Neural progenitor cell (in vitro differentiated cells): ENCODE data around the gene ANO4. TPM values are rescaled to one million over a fixed set of nuclear protein-coding genes. Genes with fewer than 3 reads are reported as not detected.

Experiments
- DNase-seq: peaks from one replicate; pipeline ENCODE4 v3.0.0-alpha.2; 2016; ENCODE audit warnings: low spot score
- H2AFZ ChIP-seq: fragments of 200-600 bp; sonication (generic); replicated peaks from 2 replicates; pipeline ENCODE4 v1.6.1; 2016; ENCODE audit warnings: antibody characterized with exemption
- H3F3A ChIP-seq: fragments of 200-600 bp; sonication (generic); 2 replicates; pipeline ENCODE4 v1.6.1; 2016; ENCODE audit warnings: antibody characterized with exemption, low read depth
- H3K27ac ChIP-seq: fragments of 200-600 bp; sonication (generic); 2 replicates; pipeline ENCODE4 v1.5.1; 2016; ENCODE audit warnings: mild to moderate bottlenecking
- H3K27me3 ChIP-seq: fragments of 200-600 bp; sonication (generic); 2 replicates; pipeline ENCODE4 v1.6.1; 2016; ENCODE audit warnings: mild to moderate bottlenecking, moderate library complexity
- H3K36me3 ChIP-seq: fragments of 200-600 bp; sonication (generic); 2 replicates; pipeline ENCODE4 v1.5.1; 2016
- H3K4me1 ChIP-seq: fragments of 200-600 bp; sonication (generic); 2 replicates; pipeline ENCODE4 v1.6.1; 2016; ENCODE audit warnings: mixed run types
- H3K4me2 ChIP-seq: fragments of 200-600 bp; sonication (generic); 2 replicates; pipeline ENCODE4 v1.6.1; 2016
- H3K4me3 ChIP-seq: fragments of 200-600 bp; sonication (generic); 2 replicates; pipeline ENCODE4 v1.5.1; 2016
- H3K79me2 ChIP-seq: fragments of 200-600 bp; sonication (generic); 2 replicates; pipeline ENCODE4 v1.6.1; 2016; ENCODE audit warnings: low read depth
- H3K9ac ChIP-seq: fragments of 200-600 bp; sonication (generic); 2 replicates; pipeline ENCODE4 v1.6.1; 2016
- H3K9me3 ChIP-seq: fragments of 200-600 bp; sonication (generic); 2 replicates; pipeline ENCODE4 v1.5.1; 2016; ENCODE audit warnings: low read depth
- H4K20me1 ChIP-seq: fragments of 200-600 bp; sonication (generic); 2 replicates; pipeline ENCODE4 v1.6.1; 2016; ENCODE audit warnings: low read depth
- H3K27ac Mint-ChIP-seq: 3 replicates; pipeline ENCODE4 v1.8.0; 2021; ENCODE audit warnings: mixed read lengths
- H3K27me3 Mint-ChIP-seq: 2 replicates; pipeline ENCODE4 v1.8.0; 2022; ENCODE audit warnings: low read depth, mild to moderate bottlenecking, inconsistent platforms, moderate library complexity, mixed read lengths; ENCODE audit not compliant: insufficient read depth
- H3K36me3 Mint-ChIP-seq: 3 replicates; pipeline ENCODE4 v1.8.0; 2021; ENCODE audit warnings: mixed read lengths
- H3K4me1 Mint-ChIP-seq: 3 replicates; pipeline ENCODE4 v1.8.0; 2021; ENCODE audit warnings: mixed read lengths
- H3K4me3 Mint-ChIP-seq: 3 replicates; pipeline ENCODE4 v1.8.0; 2021; ENCODE audit warnings: mild to moderate bottlenecking, moderate library complexity, mixed read lengths
- H3K9me3 Mint-ChIP-seq: 3 replicates; pipeline ENCODE4 v1.8.0; 2020; ENCODE audit warnings: mixed read lengths
- EZH2 ChIP-seq: fragments of 200-600 bp; sonication (generic); IDR thresholded peaks from 2 replicates; pipeline ENCODE4 v1.6.1; 2017; ENCODE audit warnings: antibody characterized with exemption, mild to moderate bottlenecking, moderate library complexity
- EZH2phosphoT487 ChIP-seq: fragments of 200-600 bp; sonication (generic); IDR thresholded peaks from 2 replicates; pipeline ENCODE4 v1.6.1; 2017; ENCODE audit warnings: antibody characterized with exemption
- total RNA-seq: library from RNA; depleted of rRNA; stranded (reverse); fragments of >200 nt; gene quantifications from 2 replicates; pipeline ENCODE4 v1.2.3, GENCODE V29; 2015; ENCODE audit warnings: low replicate concordance
- TF ChIP-seq, protein P1 (sequence below): fragments of 200-600 bp; sonication (generic); IDR thresholded peaks from 2 replicates; pipeline ENCODE4 v1.5.1; 2017; ENCODE audit warnings: antibody characterized with exemption, mild to moderate bottlenecking

Gene ANO4
- total RNA-seq, 1 donor from 2014 or later: not detected

DNA sequence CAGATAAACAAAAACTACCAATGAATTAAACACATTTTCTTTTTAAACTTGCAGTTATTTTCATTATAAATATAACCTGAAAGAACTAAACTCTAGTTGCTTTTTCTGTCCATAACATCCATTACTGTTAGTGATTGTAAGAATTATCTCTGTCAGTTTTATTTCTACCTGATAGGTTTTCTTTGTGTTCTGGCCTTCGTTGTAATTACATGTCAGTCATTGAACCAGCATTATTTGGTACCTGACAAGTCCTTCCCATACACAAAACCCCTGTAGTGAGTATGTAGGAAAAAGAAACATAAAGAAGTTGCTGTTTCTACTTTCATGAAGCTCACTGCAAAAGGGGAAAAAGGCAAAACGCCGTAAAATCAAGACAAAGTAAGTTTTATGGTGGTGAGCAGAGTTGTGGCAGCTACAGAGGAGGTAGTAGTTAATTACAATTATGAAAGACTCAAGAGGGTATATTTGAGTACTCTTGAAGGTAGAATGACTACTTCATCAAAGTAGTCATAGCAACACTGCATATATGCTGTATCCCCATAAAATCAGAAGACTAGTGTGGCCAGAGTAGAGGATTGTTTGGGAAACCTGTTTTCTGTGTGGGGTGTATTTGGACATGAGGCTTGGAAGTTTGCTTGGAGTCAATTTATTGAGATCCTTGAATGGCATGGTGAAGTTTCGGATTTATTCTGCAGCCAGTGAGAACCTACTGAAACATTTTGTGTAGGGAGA is 312.6 kb downstream of the ANO4 start:
- DNase-seq: no peak
- Histone ChIP-seq H3K4me2 (no peak overlapping the region), H3K4me1 (no peaks in the 10 kb centered on the region), H3F3A (no peaks in the 10 kb centered on the region), H2AFZ (no peak overlapping the region), H3K4me3 (no peak overlapping the region), H3K9ac (no peak overlapping the region), H3K27ac (no peak overlapping the region), H3K36me3 (no peaks in the 10 kb centered on the region), H4K20me1 (no peaks in the 10 kb centered on the region), H3K9me3 (no peaks in the 10 kb centered on the region), H3K79me2 (no peaks in the 10 kb centered on the region), H3K27me3 (no peaks in the 10 kb centered on the region)
- Mint-ChIP-seq H3K36me3 (no peaks in the 10 kb centered on the region), H3K27me3 (no peaks in the 10 kb centered on the region), H3K4me3 (no peak overlapping the region), H3K27ac (no peak overlapping the region), H3K4me1 (peaks cover 2% of the 10 kb centered on the region), H3K9me3 (no peaks in the 10 kb centered on the region)
- TF ChIP-seq, protein P1, sequence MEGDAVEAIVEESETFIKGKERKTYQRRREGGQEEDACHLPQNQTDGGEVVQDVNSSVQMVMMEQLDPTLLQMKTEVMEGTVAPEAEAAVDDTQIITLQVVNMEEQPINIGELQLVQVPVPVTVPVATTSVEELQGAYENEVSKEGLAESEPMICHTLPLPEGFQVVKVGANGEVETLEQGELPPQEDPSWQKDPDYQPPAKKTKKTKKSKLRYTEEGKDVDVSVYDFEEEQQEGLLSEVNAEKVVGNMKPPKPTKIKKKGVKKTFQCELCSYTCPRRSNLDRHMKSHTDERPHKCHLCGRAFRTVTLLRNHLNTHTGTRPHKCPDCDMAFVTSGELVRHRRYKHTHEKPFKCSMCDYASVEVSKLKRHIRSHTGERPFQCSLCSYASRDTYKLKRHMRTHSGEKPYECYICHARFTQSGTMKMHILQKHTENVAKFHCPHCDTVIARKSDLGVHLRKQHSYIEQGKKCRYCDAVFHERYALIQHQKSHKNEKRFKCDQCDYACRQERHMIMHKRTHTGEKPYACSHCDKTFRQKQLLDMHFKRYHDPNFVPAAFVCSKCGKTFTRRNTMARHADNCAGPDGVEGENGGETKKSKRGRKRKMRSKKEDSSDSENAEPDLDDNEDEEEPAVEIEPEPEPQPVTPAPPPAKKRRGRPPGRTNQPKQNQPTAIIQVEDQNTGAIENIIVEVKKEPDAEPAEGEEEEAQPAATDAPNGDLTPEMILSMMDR: no peak
- TF ChIP-seq EZH2phosphoT487 (no peak), EZH2 (no peak)

DNA sequence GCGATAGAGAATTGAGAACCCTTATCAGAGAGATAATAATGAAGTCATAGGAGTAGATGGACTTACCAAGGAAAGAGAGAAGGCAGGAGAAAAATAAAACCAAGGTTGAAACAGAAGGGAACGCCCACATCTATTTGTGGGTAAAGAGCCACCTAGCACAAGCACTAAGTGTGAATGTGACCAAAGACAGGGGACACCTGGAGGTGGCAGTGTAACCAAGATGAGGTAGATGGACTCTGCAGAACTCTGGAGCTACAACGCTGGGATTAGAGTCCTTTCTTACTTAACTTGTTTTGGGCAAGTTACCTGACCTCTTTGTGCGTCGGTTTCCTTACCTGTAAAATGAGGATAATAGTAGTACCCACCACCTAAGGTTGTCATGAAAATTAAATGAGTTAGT is 313.6 kb downstream of the ANO4 start:
- Mint-ChIP-seq H3K4me1 (peaks cover 2% of the 10 kb centered on the region), H3K36me3 (no peaks in the 10 kb centered on the region), H3K27me3 (no peaks in the 10 kb centered on the region), H3K4me3 (no peak overlapping the region), H3K9me3 (no peaks in the 10 kb centered on the region), H3K27ac (no peak overlapping the region)
- Histone ChIP-seq H3K9ac (no peak overlapping the region), H4K20me1 (no peaks in the 10 kb centered on the region), H3K79me2 (no peaks in the 10 kb centered on the region), H3F3A (no peaks in the 10 kb centered on the region), H2AFZ (no peak overlapping the region), H3K27ac (no peak overlapping the region), H3K9me3 (no peaks in the 10 kb centered on the region), H3K4me1 (no peaks in the 10 kb centered on the region), H3K36me3 (no peaks in the 10 kb centered on the region), H3K4me2 (no peak overlapping the region), H3K27me3 (no peaks in the 10 kb centered on the region), H3K4me3 (no peak overlapping the region)
- DNase-seq: peak; percentile 12
- TF ChIP-seq EZH2phosphoT487: no peak
- TF ChIP-seq, protein P1: peak; percentile 24

GRCh38 chr12:101110866-101111265 is 316.3 kb downstream of the ANO4 start:
- Histone ChIP-seq H3K36me3 (no peaks in the 10 kb centered on the region), H2AFZ (no peak overlapping the region), H3K4me2 (no peak overlapping the region), H3K27me3 (no peaks in the 10 kb centered on the region), H3K27ac (no peak overlapping the region), H3K9me3 (no peaks in the 10 kb centered on the region), H3K4me1 (no peaks in the 10 kb centered on the region), H3K4me3 (no peak overlapping the region), H3K9ac (no peak overlapping the region), H3K79me2 (no peaks in the 10 kb centered on the region), H4K20me1 (no peaks in the 10 kb centered on the region), H3F3A (no peaks in the 10 kb centered on the region)
- Mint-ChIP-seq H3K27ac (no peak overlapping the region), H3K36me3 (no peaks in the 10 kb centered on the region), H3K4me3 (no peak overlapping the region), H3K9me3 (no peaks in the 10 kb centered on the region), H3K4me1 (peaks cover 2% of the 10 kb centered on the region), H3K27me3 (no peaks in the 10 kb centered on the region)
- TF ChIP-seq, protein P1: no peak
- TF ChIP-seq EZH2 (no peak), EZH2phosphoT487 (no peak)
- no peak for DNase-seq
